ENCODE results near the gene MDFI. TPM values are rescaled to one million over a fixed set of nuclear protein-coding genes. Genes with fewer than 3 reads are reported as not detected.

Gene MDFI
- total RNA-seq, 1 experiment from 2014 or later, result 86.2 TPM

GRCh38 chr6:41593406-41593805 lies 44.9 kb upstream of the MDFI start:
- DNase-seq (ENCODE audit: low spot score), result no peak
- Mint-ChIP-seq H3K9me3 (no peaks in the 10 kb centered on the region), H3K36me3 (peaks cover 3% of the 10 kb centered on the region; the same call in 1 of the 2 replicates)

More at GRCh38 chr6:41593406-41593805, 44.9 kb upstream of the MDFI start:
- H3K4me1 Mint-ChIP-seq, result peaks cover 37% of the 10 kb centered on the region
- no peak for ATAC-seq
- no peak overlapping the region for H3K4me3 Mint-ChIP-seq
- TF ChIP-seq ZNF512 (CRISPR knock-in tag; IDR thresholded peaks at IDR 0.05; ENCODE audit: borderline replicate concordance) (no peak), NFYB (CRISPR knock-in tag; conservative IDR thresholded peaks at IDR 0.05; ENCODE audit: low read depth) (no peak), ZNF532 (CRISPR knock-in tag; IDR thresholded peaks at IDR 0.05; ENCODE audit: borderline replicate concordance) (no peak), ATF6 (CRISPR knock-in tag; IDR thresholded peaks at IDR 0.05) (no peak), STAT6 (CRISPR knock-in tag; conservative IDR thresholded peaks at IDR 0.05; ENCODE audit: low read depth) (no peak)
- H3K27ac Mint-ChIP-seq, result no peak overlapping the region
- CTCF ChIA-PET, result interaction anchor here (1.2 to 3.0 kb wide), 6 partner anchors 10 to 168 kb away, joined by 5 to 27 read pairs (median 6); no protein-coding TSS in a partner anchor
- peaks cover 7% of the 10 kb centered on the region; the same call in 1 of the 2 replicates for H3K27me3 Mint-ChIP-seq (ENCODE audit: low read depth)
- POLR2A ChIA-PET, result no interaction called here
